HG02981 (cell line): ENCODE measurements around the gene NUP214.
"Not testable (repeated sequence)": the region's sequence is repeated elsewhere in the genome, so short reads cannot be mapped to it uniquely, and the experiment has no call there.

Experiments
- ATAC-seq: cut with Tn5 transposase; IDR thresholded peaks from one replicate; pipeline ENCODE4 v1.9.1; 2021; ENCODE audit warnings: mild to moderate bottlenecking, moderate library complexity; ENCODE audit not compliant: unreplicated experiment

NUP214 gene

DNA sequence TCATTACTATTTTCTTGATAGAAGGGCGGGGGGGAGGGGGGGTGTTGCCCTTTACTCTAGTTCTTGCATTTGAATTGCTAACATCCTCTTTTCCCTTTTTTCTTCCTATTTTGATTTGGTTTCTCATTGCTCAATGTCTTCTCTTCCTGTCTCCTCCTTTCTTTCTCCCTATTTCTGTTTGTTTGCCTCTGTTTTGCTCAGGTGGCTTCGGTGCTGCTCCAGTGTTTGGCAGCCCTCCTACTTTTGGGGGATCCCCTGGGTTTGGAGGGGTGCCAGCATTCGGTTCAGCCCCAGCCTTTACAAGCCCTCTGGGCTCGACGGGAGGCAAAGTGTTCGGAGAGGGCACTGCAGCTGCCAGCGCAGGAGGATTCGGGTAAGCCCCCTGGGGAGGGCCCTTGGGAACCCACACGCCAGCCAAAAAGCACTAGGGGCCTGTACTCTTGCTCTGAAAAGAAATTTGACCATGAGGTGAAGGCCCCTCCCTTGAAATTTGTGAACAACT lies 102.6 kb downstream of the NUP214 start:
- ATAC-seq, result no peak

DNA sequence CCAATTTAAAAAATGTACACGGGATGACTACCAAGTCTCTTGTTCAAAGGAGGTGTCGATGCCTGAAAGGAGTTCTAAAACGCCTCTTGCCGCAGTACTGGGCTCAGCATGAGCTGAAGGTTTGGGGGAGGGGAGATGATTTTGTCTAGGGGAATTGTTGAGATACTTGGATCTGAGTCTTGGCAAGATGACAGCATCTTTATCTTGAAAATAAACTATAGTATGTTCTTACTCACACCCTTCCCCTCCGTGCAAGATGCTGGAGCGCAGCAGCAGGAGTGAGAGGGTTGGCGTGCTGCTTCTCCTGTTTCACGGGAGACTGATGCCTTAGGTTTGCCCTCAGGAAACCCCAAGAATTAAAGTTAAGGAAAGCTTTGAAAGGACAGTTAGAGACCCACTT lies 103.6 kb downstream of the NUP214 start:
- no peak for ATAC-seq

DNA sequence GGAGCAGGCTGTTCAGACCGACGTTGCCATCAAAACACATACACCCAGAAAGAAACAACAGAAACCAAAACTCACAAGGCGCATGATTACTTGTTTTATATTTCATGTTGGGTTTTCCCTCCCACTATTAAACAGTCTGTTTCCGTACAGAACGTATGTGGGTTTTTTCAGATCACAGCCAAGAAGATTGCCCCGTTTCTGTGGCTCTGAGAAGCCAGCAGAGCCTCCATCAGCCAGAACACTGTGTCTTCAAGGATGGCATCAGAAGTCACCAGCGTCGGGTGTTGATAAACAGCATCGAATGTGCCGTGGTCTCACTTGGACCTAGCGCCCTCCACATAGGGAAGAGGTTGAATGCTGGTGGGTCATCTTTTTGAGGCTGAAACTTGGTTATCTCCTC lies 108.2 kb downstream of the NUP214 start:
- ATAC-seq, result no peak

GRCh38 chr9:131233995-131234394 lies 108.6 kb downstream of the NUP214 start:
- no peak for ATAC-seq

GRCh38 chr9:131234799-131235479 lies 109.6 kb downstream of the NUP214 start:
- ATAC-seq, result no peak

GRCh38 chr9:131235480-131235851 lies 110.1 kb downstream of the NUP214 start:
- no peak for ATAC-seq

DNA sequence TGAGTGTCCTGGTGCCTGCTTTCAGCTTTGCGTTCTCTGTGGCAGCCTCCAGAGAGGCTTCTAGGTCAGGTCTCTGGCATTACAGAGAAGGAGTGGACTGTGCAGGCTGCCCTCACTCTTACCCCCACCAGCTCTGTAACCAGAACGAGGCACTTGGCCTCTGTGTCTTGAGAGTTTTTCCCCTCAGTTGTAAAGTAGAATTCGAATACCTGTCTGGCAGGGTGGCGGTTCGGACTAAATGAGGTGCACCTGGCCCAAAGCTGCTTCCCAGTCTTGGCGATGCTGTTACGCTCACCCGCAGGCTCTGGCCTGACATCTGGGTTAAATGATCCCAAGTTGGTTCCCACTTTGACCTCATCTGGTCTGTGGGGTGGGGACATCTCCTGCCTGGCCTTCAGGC lies 110.8 kb downstream of the NUP214 start:
- no peak for ATAC-seq

DNA sequence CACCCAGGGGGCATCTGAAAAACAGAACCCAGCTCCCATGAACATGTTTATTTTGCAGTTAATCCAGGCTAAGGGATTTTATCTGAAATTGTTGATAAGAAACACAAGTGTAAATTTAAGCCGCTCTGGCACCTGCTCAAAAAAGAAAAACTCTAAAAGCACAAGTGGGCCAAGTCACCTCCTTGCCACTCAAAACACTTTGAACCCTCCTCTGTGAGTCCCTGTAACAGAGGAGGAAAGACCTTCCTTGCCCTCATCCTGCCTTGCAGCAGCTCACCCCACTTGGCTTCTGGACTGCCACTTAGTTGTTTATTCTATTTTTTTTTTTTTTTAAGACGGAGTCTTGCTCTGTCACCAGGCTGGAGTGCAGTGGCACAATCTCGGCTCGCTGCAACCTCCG lies 111.4 kb downstream of the NUP214 start:
- no peak for ATAC-seq

DNA sequence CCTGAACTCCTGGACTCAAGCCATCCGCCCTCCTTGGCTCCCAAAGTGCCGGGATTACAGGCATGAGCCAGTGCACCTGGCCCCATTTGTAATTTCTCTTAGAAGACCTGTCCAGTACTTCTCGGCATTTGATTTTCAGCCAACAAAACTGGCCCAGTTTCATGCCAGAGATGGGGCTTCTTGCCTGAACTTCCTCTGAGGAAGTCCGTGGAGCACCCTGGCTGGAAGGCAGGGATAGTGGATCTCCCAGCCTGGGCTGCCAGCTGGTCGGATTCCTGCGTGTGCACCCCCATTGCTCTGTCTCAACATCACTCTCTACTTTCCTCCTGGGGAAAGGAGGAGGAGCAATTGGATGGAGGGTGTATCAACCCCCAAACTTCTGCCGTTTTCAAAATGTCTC lies 111.9 kb downstream of the NUP214 start:
- no peak for ATAC-seq

DNA sequence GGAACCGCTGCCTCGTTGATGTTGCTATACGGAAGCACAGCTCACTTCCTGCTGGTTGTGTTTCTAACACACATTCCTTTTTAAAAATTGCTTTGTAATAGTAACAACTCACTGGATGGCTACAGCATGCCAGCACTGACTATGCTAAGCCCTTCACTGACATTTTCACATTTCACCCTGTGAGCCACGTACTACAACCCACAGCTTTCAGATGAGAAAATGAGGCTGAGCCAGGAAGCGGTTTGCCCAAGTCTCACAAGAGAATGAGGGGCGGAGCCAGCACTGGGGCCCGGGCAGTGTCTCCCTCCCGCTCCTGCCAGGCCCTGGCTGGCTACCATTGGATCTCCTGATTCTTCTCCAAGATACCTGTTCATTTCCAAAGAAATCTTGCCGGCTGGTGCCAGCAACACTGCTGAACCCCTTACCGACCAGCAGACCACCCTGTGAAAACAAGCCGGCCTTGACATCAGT lies 112.6 kb downstream of the NUP214 start:
- ATAC-seq, result peak; percentile 83

DNA sequence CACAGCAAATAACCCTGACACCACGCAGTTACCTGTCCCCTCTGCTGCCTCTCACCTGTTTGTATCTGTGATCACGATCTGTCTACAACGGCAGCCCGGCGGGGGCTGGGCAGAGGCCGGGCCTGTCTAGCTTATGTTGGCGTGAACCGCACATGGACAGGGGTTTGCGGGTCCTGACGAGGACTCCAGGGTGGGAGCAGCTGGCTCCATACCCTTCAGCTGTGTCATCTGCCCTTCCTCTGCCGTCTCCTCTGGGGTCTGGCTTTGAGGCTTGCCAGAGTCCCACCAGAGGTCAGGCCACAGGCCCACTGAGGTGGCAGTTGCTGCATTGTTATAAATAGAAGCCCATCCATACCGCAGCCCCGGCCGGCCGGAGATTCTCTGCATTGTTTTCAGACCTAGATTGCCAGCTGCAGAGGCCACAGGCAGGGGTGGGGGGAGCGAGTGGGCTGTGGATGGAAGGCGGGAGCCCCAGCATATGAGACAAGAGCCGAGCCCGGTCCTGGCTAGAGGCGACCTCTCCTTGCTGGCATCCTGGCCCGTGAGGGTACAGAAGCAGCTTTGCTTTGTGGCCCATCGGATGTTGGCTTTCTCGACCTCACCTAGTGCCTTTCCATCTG lies 113.1 kb downstream of the NUP214 start:
- peak; percentile 22 for ATAC-seq

- no peak for ATAC-seq
Observed at GRCh38 chr9:131239161-131239975, 114.0 kb downstream of the NUP214 start.

DNA sequence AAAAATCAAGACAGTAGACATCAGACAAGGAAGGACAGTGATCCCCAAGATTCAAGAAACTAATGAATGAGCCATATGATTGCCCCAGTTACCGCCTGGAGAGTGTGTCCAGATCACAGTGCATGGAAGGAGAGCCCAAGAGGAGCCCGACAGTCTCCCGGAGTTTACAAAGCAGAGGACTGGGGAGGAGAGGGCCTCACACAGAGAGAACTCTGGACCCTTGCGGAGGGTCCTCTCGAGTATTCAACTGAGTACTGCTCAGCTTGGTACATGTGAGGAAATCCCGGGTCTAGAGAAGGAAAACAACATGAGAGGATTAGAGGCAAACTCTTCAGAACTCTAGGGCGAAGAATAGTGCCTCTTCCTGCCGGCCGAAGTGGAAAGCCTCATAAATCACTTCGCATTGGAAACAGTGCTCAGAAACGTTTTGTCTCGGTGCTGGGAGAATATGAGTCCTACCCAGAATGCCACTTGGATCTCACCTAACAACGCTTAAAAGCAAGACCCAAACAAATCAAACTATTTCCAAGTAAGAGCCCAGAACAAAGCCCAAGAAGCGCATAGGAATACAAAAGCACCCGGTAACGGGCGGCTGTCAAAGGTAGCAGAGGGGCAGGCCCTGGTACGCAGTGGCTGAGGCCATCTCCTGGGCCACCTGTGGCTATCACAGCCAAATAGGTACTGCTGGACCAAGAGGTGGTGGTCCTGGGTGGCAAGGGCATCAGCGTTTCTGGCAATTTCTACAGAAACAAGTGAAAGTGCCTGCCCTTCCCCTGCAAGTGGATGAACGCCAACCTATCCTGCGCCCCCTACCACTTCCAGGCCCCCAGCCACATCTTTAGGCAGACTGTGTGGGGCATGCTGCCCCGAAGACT lies 114.9 kb downstream of the NUP214 start:
- no peak for ATAC-seq

DNA sequence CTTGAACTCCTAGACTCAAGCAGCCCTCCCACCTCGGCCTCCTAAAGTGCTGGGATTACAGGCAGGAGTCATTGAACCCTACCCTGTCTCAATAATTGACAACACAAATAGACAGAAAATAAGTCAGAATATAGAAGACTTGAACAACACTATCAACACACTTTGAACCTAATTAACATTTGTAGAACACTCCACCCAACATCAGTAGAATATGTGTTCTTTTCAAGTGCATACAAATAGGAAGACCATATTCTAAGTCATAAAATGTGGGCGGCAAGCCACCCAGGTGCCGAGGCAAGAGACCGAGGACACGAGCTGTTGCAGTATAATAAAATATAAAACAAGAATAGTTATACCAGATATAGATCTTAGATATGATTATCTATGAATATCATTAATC lies 118.9 kb downstream of the NUP214 start:
- ATAC-seq, result not testable (repeated sequence)

GRCh38 chr9:131246618-131247017 lies 121.2 kb downstream of the NUP214 start:
- no peak for ATAC-seq

GRCh38 chr9:131252120-131252519 lies 126.7 kb downstream of the NUP214 start:
- ATAC-seq, result no peak

DNA sequence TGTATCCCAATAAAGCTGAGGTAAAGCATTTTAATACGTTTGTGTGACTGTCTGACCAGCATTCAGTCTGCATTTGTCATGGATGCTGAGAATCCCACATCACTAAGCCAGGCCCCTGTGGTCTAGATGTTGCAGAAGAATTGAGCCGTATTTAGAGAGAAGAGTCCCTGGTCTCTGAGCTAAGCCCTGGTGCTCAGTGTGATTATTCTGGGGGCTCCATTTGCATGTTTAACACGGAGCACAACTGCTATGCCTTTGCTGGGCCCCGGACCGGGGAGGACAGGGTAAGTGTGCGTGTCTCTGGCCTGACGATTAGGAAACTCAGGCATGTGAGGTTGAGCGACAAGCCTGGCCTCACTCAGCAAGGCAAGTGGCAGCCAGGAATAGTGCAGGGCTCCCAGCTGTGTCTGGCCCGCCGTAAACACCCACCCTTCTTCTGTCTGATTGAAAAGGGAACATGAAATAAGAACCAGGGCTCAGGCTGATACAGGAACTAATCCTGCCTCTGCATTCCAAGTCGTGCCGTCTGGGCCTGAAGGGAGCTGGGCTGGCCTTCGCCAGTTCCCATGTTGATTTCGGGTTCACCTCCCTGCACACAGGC lies 128.6 kb downstream of the NUP214 start:
- no peak for ATAC-seq

GRCh38 chr9:131254626-131255025 lies 129.2 kb downstream of the NUP214 start:
- ATAC-seq, result no peak

DNA sequence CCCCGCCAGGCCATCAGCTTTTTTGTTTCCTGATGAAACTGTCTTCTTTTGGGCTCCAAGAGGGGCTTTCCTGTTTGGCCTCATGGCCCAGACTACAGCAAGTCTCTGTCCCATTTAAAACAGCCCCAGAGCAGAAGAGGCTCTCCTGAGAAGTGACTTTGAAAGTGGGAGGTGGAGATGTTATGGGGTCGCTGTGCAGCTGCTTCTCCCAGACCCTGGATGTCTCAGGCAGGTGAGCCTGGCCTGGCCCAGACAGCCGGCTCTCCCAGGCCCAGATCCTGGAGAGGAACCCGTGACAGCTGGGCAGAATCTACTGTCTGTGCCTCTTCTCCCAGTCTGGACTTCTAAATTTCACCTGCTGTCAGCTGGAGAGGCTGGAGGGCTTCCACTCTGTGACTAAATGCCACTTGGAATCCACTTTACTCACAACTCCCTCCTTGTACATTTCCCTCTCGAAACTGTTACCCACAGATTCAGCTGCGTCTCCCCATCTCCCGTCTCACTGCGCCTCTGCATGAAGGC lies 130.4 kb downstream of the NUP214 start:
- ATAC-seq, result no peak
